PC-3 (cell line): Measurements from ENCODE around the gene ZNFX1.

Experiments
- EZH2 ChIP-seq: fragments of 300-600 bp; sonication (generic); IDR thresholded peaks from one replicate; pipeline ENCODE4 v1.6.1; 2017; ENCODE audit warnings: antibody characterized with exemption, mild to moderate bottlenecking, low read length; ENCODE audit not compliant: unreplicated experiment
- EZH2phosphoT487 ChIP-seq: fragments of 300-600 bp; sonication (generic); IDR thresholded peaks from 2 replicates; pipeline ENCODE4 v1.6.1; 2018; ENCODE audit warnings: mild to moderate bottlenecking, antibody characterized with exemption, low read length, borderline replicate concordance
- TF ChIP-seq, protein P1 (sequence below): fragments of 300-600 bp; sonication (generic); conservative IDR thresholded peaks from 2 replicates; pipeline ENCODE4 v1.5.1; 2017; ENCODE audit warnings: antibody characterized with exemption, low read depth, mild to moderate bottlenecking, low read length

DNA sequence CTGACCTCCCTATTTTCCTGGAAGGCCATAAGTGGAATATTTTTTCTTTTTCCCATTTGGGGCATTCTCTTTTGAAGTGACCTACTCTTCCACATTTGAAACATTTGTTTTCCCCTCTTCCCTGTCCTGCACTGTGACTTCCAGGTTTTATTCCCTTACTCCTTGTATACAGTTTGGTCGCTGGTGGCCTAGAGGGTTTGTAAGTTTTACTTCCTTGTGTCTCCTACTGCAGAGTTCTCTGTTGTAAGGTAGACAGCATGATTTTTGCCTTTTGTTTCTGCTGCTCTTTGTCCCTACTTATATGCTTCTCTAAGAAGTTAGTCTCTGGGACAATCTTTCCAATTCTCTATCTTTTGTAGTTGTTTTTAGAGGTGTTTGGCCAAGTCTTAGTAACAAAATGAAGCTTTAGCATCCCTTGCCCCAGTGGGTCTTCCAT is 7.4 kb upstream of the ZNFX1 start:
- TF ChIP-seq, protein P1, sequence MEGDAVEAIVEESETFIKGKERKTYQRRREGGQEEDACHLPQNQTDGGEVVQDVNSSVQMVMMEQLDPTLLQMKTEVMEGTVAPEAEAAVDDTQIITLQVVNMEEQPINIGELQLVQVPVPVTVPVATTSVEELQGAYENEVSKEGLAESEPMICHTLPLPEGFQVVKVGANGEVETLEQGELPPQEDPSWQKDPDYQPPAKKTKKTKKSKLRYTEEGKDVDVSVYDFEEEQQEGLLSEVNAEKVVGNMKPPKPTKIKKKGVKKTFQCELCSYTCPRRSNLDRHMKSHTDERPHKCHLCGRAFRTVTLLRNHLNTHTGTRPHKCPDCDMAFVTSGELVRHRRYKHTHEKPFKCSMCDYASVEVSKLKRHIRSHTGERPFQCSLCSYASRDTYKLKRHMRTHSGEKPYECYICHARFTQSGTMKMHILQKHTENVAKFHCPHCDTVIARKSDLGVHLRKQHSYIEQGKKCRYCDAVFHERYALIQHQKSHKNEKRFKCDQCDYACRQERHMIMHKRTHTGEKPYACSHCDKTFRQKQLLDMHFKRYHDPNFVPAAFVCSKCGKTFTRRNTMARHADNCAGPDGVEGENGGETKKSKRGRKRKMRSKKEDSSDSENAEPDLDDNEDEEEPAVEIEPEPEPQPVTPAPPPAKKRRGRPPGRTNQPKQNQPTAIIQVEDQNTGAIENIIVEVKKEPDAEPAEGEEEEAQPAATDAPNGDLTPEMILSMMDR = no peak
- TF ChIP-seq EZH2 (no peak), EZH2phosphoT487 (no peak)
